HG02571 (cell line): Measurements from ENCODE around the gene SCN2A.

Experiments
- ATAC-seq: cut with Tn5 transposase; IDR thresholded peaks from one replicate; pipeline ENCODE4 v1.9.1; 2021; ENCODE audit warnings: mild to moderate bottlenecking, moderate library complexity; ENCODE audit not compliant: unreplicated experiment

The SCN2A gene

GRCh38 chr2:165239230-165239629, at the start of gene SCN2A:
TSS of gene SCN2A (plus strand) at chr2:165239414. CDS start at chr2:165295824, 56,410 bp downstream.
- no peak for ATAC-seq

DNA sequence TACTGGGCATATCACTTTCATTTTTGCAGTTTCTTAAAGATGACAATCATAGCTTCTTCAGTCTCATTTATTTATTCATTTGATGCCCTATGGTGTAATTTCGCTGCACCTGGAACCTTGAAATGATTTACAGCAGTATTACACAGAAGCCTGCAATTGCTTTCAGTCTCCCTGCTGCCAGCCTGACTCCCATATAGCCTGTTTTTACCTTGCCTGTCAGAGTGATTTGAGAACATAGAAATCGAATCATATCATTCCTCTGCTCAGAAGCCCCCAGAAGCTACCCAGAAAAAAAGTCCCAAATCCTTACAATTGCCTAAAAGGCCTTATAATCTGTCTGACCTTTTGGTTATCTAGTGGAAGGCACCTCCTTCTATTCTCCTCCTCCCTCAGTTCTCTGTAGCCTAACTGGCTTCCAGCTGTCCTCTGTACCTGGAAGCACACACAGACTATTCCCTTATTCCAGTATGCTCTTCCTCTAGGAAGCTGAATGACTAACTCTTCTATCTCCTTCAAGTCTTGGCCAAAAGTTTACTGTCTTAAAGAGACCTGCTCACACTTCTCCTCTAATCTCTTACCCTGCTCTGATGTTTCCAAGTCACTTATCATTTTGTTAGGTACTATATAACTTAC, 48.0 kb upstream of the SCN2A start:
- ATAC-seq = no peak

GRCh38 chr2:165192729-165193128, 46.5 kb upstream of the SCN2A start:
- ATAC-seq = peak; percentile 30

DNA sequence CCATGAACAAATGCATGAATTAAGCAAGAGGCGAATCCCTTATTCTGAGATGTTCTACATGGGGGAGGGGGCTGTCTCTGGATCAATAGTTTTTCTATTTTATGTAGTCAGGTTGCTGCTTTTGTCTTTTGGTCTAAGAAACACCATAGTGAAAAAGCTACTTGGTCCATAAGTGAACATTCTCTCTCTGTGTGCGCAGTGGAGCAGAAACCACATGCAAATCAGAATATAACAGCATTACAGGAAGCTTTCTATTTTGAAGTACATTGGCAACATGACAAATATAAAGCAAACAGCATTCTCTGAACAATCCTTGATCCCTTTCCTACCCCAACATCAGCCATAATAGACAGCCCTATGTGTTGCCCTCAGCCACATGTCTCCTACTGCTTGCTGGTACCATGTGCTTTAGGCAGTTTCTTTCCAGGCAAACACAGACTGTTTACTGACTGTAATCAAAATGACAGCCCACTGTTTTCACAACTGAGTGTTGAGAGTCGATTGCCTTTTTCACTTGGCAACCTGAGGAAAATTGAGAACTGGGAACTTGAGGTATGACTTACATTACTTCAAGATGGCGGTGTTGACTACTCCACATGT, 45.9 kb upstream of the SCN2A start:
- peak; percentile 97 for ATAC-seq

DNA sequence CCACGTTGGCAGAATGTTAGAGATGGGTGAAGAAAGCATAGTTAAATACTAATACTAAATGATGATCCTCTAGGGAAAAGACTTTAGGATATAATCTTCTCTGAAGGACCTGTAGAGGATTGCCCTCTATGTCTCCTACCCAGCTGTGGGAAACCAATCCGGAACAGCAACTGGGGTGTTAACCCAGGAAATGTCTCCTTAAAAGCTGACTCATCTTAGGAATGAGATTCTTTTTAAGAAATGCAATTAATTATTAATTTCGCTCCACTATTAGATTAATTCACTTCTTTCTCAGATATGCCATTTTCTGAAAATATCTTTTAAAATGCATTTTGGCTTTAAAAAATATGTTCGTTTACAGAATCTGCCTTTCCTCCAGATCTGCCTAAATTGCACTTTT, 42.8 kb upstream of the SCN2A start:
- no peak for ATAC-seq

DNA sequence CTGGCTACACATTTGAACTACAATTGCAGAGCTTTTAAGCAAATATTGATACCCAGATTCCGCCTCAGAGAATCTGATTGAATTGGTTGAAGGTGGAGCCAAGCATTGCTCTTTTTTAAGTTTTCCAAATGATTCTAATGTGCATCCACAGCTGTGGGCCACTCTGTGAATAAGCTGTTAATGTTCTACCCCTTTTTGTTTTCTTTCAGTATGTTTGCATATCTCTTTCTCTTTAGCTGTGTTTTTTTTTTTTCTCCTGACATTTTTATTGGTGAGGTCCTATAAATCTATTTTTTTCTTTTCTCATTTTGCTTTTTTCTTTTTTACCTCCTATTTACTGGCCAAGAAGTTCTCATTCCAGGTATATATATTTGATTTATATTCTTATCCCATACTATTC, 41.9 kb upstream of the SCN2A start:
- no peak for ATAC-seq

DNA sequence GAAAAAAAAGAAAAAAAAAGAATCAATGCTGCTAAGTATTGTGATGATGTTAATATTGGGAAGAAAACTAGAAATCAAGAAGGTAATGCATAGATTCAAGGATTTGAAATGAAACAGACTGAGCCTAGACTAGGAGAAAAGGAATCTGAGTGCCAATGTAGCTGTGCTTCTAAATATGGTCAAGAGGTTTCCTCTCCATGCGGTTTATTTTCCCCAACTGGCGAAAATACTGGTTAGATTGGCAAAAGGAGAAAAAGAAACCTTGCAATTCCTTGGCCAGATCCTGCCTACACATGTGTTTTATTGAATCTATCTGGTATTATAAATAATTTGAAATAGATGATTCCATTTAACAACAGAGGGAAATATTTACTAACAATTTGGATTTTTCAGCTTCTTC, 41.0 kb upstream of the SCN2A start:
- ATAC-seq = no peak

DNA sequence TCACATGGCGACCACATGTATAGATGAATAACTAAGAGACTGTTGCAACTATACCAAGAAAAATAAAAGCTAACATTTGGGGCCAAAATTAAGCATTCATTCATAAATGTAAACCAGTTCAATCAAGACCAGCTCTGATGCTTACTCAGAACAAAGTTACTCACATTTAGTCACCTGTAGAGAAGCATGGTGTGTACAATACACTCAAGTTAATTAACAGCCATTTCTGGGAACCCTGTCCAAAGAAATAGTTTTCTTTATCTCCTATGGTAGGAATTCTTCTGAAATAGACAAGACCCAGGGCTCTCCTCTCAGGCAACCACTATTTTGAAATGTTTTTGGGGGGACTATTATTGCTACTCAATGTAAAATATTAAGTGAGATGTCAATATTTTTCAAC, 37.0 kb upstream of the SCN2A start:
- no peak for ATAC-seq

GRCh38 chr2:165203689-165204559, 35.3 kb upstream of the SCN2A start, which contains the start of gene SCN3A:
TSS of gene SCN3A (minus strand) at chr2:165204050. CDS start at chr2:165176394, 27,656 bp downstream.
- ATAC-seq = no peak

DNA sequence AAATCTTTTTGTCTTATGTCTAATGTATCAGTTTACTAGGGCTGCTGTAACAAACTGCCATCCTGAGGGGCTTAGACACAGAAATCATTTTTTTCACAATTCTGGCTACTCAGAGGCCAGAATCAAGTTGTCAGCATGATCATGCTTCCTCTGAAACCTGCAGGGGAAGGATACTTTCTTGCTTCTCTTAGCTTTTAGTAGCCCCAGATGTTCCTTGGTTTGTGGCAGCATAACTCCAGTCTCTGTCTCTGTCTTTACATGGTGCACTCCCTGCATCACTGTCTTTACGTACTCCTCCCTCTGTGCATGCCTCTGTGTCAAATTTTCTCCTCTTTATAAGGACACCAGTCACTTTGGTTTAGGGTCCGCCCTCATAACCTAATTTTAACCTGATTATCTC, 33.3 kb upstream of the SCN2A start:
- no peak for ATAC-seq

GRCh38 chr2:165208094-165208493, 31.1 kb upstream of the SCN2A start:
- no peak for ATAC-seq

DNA sequence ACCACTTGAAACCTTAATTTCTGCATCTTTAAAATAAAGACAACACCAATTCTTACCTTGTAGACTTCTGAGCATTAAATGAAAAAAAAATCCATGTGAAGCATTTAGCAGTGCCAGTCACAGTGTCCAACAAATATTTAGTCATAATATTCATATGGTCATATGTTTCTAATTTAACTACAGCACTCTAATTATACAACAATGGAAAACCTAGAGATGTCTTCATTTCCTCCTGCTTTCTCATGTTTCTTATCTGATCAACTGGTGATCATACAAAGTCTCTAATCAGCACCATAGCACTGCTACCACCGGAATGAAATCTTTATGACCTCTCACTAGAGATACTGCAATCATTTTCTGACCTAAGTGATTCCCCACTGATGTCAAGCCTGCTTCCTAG, 25.1 kb upstream of the SCN2A start:
- no peak for ATAC-seq

DNA sequence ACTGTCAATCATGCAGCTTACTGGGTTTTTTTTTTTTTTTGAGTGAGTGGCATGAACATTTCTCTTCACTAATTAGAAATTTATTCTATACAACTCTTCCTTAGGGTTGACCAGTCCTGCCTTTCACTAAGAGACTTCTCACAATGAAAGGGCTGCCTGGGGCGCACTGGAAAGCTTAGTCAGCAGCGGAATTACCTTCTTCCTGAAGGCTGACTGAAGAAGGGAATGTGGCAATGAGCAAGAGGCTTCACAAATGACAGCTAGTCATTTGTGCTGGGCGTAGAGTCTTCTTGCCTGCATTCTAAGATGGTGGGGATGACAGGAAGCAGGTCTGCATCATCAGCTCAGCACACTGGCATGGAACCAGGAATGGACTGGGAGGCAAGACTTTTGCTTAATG, 19.7 kb upstream of the SCN2A start:
- no peak for ATAC-seq

DNA sequence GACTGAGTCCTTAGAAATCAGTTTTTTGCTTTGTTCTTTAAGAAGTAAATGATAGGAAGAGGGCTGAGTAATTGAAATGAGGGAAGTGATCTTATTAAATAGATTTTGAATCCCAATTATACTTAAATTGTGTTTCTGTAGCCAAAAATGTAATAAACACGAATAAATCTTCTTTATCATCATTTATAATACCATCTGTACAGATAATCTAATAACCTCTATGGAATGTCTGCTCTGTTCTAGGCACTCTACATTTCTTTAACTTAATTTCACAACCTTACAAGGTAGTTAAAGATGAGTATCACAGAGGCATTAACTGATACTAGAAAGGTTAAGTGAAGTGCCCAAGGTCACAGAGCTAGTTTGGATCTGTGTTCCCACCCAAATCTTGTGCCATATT, 14.3 kb upstream of the SCN2A start:
- ATAC-seq = no peak

- no peak for ATAC-seq
These were observed 11.6 kb upstream of the SCN2A start for GRCh38 chr2:165227571-165227970.

DNA sequence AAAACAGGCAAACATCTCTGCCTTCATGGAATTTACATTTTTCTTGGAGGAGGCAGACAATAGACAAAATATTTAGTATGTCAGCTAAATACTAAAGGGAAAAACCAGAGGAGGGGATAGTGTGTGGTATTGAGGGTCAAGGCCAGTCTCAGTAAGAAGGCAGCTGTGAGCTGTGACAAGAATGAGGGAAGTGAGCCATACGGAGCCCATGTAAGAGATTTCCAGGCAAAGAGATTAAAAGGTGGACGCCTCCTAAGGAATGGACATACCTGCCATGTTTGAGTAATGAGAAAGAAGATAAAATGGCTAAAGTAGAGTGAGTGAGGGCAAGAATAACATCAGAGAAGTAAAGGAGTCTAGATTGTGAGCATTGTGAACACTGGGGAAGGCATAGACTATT, 2.2 kb upstream of the SCN2A start:
- no peak for ATAC-seq

DNA sequence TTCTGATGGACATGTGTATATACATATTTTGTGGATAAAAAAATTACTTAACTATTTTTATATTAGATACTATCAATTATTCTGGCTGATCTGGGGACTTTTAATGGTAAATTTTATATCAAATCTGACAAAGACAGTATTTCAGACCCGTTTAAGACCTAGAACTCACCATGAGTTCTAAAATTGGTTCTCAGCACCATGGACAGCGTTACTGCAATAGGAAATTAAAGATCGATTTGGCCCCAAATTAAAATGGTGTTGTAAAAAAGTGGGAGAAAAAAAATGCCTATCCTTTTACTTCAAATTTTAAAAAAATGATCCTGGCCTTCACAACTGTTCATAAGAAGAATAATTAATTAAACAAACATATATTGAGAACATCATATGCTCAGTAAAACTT, 919 bp upstream of the SCN2A start:
- no peak for ATAC-seq

DNA sequence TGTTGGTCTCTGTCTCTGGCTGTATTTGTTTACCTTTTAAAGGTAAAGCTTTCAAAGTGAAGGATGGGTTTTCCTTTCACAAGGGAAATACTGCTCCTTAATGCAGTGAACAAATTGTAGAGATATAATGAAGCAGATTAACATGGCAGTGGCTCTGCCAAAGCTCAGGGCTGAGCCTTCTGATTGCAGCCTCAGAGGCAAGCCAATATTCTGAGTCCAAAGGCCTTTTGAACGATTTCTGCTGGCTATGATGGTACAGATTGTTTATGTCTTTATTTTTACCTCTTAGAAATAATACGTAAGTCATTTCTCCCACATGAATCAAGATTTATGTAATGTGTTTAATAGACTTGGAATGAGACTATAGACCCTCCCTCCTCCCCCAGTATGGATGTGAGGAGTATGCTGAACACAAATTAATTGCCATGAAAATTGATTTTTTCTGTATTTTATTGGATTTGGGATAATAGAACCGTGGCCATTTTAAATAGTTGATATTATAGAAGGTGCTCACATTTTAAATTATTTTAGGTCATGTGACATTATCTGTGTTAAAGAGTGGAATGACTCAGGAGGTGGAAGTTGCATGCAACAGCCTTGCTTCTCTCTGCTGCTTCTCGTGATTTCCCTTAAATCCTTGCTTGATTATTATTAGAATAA, 772 bp downstream of the SCN2A start:
- ATAC-seq = no peak

DNA sequence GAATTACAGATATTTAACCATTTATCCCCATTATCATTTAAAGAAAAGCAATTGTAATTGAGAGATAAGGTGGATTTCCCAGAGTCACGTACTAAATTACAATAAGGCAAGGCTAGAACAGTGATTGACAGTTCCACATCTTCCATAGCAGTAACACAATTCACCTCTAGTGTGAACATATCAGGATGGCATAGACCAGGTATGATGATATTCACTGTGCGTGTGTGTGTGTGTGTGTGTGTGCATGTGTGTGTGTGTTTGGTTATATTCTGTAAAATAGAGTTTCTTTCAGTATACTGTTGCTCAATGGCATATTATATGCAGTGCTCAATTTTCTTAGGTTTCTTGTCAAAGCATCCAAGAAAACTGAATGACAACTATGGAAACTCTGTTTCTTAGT, 1.7 kb downstream of the SCN2A start:
- ATAC-seq = no peak

GRCh38 chr2:165245081-165245793, 6.0 kb downstream of the SCN2A start:
- ATAC-seq = no peak

- ATAC-seq = no peak
These were observed 9.0 kb downstream of the SCN2A start for GRCh38 chr2:165248238-165248637.
